Measurements from ENCODE around the gene KLK11. TPM values are rescaled to one million over a fixed set of nuclear protein-coding genes. Genes with fewer than 3 reads are reported as not detected.

Gene KLK11
- polyA plus RNA-seq, 3 donors: not detected

GRCh38 chr19:51031880-51032225, 5.4 kb upstream of the KLK11 start:
- Histone ChIP-seq H3K79me2 (ENCODE audit: insufficient read depth, low read length) (no peaks in the 10 kb centered on the region), H3K9ac (ENCODE audit: insufficient read depth, low read length, poor library complexity, severe bottlenecking) (no peak overlapping the region), H2AFZ (ENCODE audit: insufficient read depth, low read depth, low read length, poor library complexity, severe bottlenecking) (no peak overlapping the region), H3K4me1 (ENCODE audit: control insufficient read depth in 1 of 2, insufficient read depth in 2 of 2, low read length in 2 of 2) (no peaks in the 10 kb centered on the region), H3K27me3 (ENCODE audit: control insufficient read depth in 2 of 2, insufficient read depth in 2 of 2, low read length in 2 of 2) (no peaks in the 10 kb centered on the region), H3K4me2 (replicated peaks; ENCODE audit: extremely low read depth, low read length, poor library complexity, severe bottlenecking) (no peak overlapping the region), H3K4me3 (replicated peaks in 1 of 3; ENCODE audit: low read depth in 2 of 3, low read length in 3 of 3) (no peak overlapping the region), H3K9me3 (replicated peaks in 1 of 2; ENCODE audit: control insufficient read depth in 1 of 2, insufficient read depth in 1 of 2, low read length in 2 of 2) (no peaks in the 10 kb centered on the region), H3K36me3 (replicated peaks in 1 of 2; ENCODE audit: control insufficient read depth in 1 of 2, insufficient read depth in 2 of 2, low read length in 2 of 2) (no peaks in the 10 kb centered on the region), H4K20me1 (ENCODE audit: insufficient read depth, low read length) (no peaks in the 10 kb centered on the region), H3K27ac (ENCODE audit: low read depth in 1 of 2, low read length in 2 of 2) (no peak overlapping the region)
- Mint-ChIP-seq H3K36me3 (no peaks in the 10 kb centered on the region), H3K27me3 (ENCODE audit: low read depth in 3 of 3) (peaks cover 14 to 25% (median 15%) of the 10 kb centered on the region in 3 donors), H3K27ac (no peak overlapping the region), H3K4me3 (no peak overlapping the region), H3K9me3 (peaks cover 0 to 5% (median 0%) of the 10 kb centered on the region in 7 donors), H3K4me1 (no peaks in the 10 kb centered on the region)
- DNase-seq: no peak
- intact Hi-C loops (cut with micrococcal nuclease): no loop called here
- WGBS (ENCODE audit: insufficient coverage): 91% methylated on average over 28 of the region's 28 CpGs
- no peak for TF ChIP-seq CTCF (IDR thresholded peaks at IDR 0.05)

- no peak overlapping the region for H3K27ac Mint-ChIP-seq
- H4K20me1 ChIP-seq (ENCODE audit: insufficient read depth, low read length): no peaks in the 10 kb centered on the region
- no peaks in the 10 kb centered on the region for H3K79me2 ChIP-seq (ENCODE audit: insufficient read depth, low read length)
- no peaks in the 10 kb centered on the region for H3K4me1 Mint-ChIP-seq
- H3K36me3 ChIP-seq (replicated peaks in 1 of 2; ENCODE audit: control insufficient read depth in 1 of 2, insufficient read depth in 2 of 2, low read length in 2 of 2): no peaks in the 10 kb centered on the region
- peaks cover 16 to 29% (median 17%) of the 10 kb centered on the region in 3 donors for H3K27me3 Mint-ChIP-seq (ENCODE audit: low read depth in 3 of 3)
- no peaks in the 10 kb centered on the region for H3K27me3 ChIP-seq (ENCODE audit: control insufficient read depth in 2 of 2, insufficient read depth in 2 of 2, low read length in 2 of 2)
- no peak overlapping the region for H3K4me3 Mint-ChIP-seq
- peaks cover 0 to 5% (median 0%) of the 10 kb centered on the region in 7 donors for H3K9me3 Mint-ChIP-seq
- intact Hi-C loops (cut with micrococcal nuclease): no loop called here
- no peak overlapping the region for H3K27ac ChIP-seq (ENCODE audit: low read depth in 1 of 2, low read length in 2 of 2)
- 82% methylated on average over 4 of the region's 7 CpGs for WGBS (ENCODE audit: insufficient coverage)
- no peak for TF ChIP-seq CTCF (IDR thresholded peaks at IDR 0.05)
- H3K36me3 Mint-ChIP-seq: no peaks in the 10 kb centered on the region
- no peak for DNase-seq
- H3K9me3 ChIP-seq (replicated peaks in 1 of 2; ENCODE audit: control insufficient read depth in 1 of 2, insufficient read depth in 1 of 2, low read length in 2 of 2): no peaks in the 10 kb centered on the region
- H3K4me2 ChIP-seq (replicated peaks; ENCODE audit: extremely low read depth, low read length, poor library complexity, severe bottlenecking): no peak overlapping the region
- no peak overlapping the region for H2AFZ ChIP-seq (ENCODE audit: insufficient read depth, low read depth, low read length, poor library complexity, severe bottlenecking)
- H3K9ac ChIP-seq (ENCODE audit: insufficient read depth, low read length, poor library complexity, severe bottlenecking): no peak overlapping the region
- H3K4me1 ChIP-seq (ENCODE audit: control insufficient read depth in 1 of 2, insufficient read depth in 2 of 2, low read length in 2 of 2): no peaks in the 10 kb centered on the region
- no peak overlapping the region for H3K4me3 ChIP-seq (replicated peaks in 1 of 3; ENCODE audit: low read depth in 2 of 3, low read length in 3 of 3)
Measured at GRCh38 chr19:51031220-51031879, 4.9 kb upstream of the KLK11 start.
